ELF-1 (cell line): ENCODE results near the gene C6orf136.
"Not testable (repeated sequence)": the region's sequence is repeated elsewhere in the genome, so short reads cannot be mapped to it uniquely, and the experiment has no call there.

Experiments
- DNase-seq: peaks from one replicate; pipeline ENCODE4 v3.0.0-alpha.2; 2016; ENCODE audit warnings: low read depth, low spot score

The C6orf136 gene

GRCh38 chr6:30657922-30658321, 11.0 kb downstream of the C6orf136 start:
- not testable (repeated sequence) for DNase-seq

GRCh38 chr6:30664994-30665767, 18.2 kb downstream of the C6orf136 start:
- DNase-seq = no peak

- DNase-seq = not testable (repeated sequence)
These were observed 19.4 kb downstream of the C6orf136 start for GRCh38 chr6:30666300-30666699.

- DNase-seq = peak; percentile 33
These were observed 24.0 kb downstream of the C6orf136 start for GRCh38 chr6:30670760-30671527.

- DNase-seq = peak; percentile 97
These were observed 25.7 kb downstream of the C6orf136 start, which contains the start of gene DHX16 for GRCh38 chr6:30672445-30673253. DHX16 (minus strand) TSS chr6:30673006; CDS start chr6:30672841, 165 bp downstream.

- no peak for DNase-seq
These were observed 29.8 kb downstream of the C6orf136 start for GRCh38 chr6:30676660-30677285.

GRCh38 chr6:30678964-30679726, 32.2 kb downstream of the C6orf136 start:
- peak; percentile 96 for DNase-seq

- no peak for DNase-seq
These were observed 33.0 kb downstream of the C6orf136 start for GRCh38 chr6:30679765-30680535.

GRCh38 chr6:30681766-30682142, 34.8 kb downstream of the C6orf136 start:
- DNase-seq = no peak

GRCh38 chr6:30682143-30683117, 35.5 kb downstream of the C6orf136 start:
- DNase-seq = peak; percentile 87

- no peak for DNase-seq
These were observed 36.4 kb downstream of the C6orf136 start for GRCh38 chr6:30683183-30683979.

- no peak for DNase-seq
These were observed 37.0 kb downstream of the C6orf136 start for GRCh38 chr6:30683980-30684338.

- no peak for DNase-seq
These were observed 37.6 kb downstream of the C6orf136 start for GRCh38 chr6:30684386-30685156.

- peak; percentile 32 for DNase-seq
These were observed 38.5 kb downstream of the C6orf136 start for GRCh38 chr6:30685157-30686008.

- peak; percentile 49 for DNase-seq
These were observed 39.3 kb downstream of the C6orf136 start, which contains the start of gene PPP1R18 for GRCh38 chr6:30686009-30686907. PPP1R18 (minus strand) TSS chr6:30686645; CDS start chr6:30686018, 627 bp downstream.
